NCI-H345 (cell line): ENCODE data around the gene KCNT2.

Source experiments
- DNase-seq: peaks from one replicate; lab custom pipeline; 2025; lab: John Stamatoyannopoulos, UW

Gene KCNT2

GRCh38 chr1:196400478-196401451, 207.5 kb downstream of the KCNT2 start:
- no peak for DNase-seq

DNA sequence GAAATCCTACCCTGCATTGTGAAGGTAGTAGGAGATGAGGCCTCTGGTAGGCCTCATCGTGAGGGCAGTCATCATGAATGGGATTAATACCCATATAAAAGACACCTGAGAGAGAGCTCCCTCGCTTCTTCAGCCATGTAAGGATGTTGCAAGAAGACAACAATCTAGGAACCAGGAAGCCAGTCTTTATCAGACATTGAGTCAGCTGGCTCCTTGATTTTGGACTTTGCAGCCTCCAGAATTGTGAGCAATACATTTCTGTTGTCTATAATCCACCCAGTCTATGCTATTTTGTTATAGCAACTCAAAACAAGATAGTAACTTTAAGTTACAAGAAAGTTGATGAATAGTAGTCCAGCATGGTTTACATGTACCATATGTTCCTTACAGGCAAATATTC, 208.5 kb downstream of the KCNT2 start:
- no peak for DNase-seq

GRCh38 chr1:196393742-196394141, 214.5 kb downstream of the KCNT2 start:
- no peak for DNase-seq

DNA sequence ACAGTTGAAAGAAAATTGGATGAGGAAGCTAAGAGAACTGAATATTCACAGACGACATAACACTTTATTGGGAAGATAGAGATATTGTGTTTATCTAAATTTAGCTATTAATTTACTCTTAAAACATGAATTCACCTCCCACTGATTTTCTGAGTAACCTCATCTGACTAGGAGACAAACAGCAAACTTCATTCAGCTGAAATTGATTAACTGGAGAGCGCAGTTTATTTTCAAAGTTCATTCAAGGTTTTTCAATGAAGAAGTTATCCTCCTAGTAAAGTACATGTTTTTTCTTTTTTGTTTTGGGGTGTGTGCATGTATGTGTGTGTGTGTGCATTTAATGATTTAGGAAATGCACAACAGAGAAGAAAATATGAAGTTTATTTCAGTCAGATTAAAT, 215.0 kb downstream of the KCNT2 start:
- no peak for DNase-seq

DNA sequence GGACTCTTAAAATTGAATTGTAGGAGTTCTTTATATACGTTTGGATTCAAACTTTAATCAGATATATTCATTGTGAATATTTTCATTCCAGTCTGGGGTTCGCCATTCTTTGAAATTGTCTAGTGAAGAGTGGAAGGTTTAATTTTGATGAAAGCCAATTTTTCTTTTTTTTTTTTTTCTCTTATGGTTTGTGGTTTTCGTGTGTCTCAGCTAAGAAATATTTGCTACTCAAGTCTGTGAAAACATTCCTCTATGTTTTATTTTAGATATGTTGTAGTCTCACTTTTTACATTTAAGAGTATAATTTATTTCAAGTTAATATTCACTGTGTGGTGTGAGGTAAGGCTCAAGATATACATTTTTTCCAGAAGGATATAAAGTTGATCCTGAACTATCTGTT, 220.5 kb downstream of the KCNT2 start:
- DNase-seq: no peak

- no peak for DNase-seq
Observed at GRCh38 chr1:196385109-196385508, 223.1 kb downstream of the KCNT2 start.

GRCh38 chr1:196382383-196382782, 225.9 kb downstream of the KCNT2 start:
- no peak for DNase-seq

GRCh38 chr1:196381544-196381943, 226.7 kb downstream of the KCNT2 start:
- no peak for DNase-seq

DNA sequence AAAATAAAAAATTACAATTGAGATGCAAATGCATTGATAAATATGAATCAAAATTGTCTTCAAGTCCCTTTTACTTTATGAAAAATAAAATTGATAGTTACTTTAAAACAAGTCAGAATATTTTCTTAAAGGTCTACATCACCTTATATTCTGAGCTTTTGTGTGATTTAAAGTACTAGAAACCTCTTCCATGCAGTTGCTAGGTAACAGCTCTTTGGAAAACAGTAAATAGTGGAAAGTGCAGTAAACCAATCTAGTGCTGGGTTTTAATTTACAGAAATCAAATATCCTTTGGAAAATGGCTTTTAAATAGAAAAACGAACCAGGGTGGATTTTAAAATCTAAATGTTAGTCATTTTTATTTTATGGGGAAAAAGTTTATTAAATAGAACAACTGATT, 227.9 kb downstream of the KCNT2 start:
- DNase-seq: peak; percentile 34

DNA sequence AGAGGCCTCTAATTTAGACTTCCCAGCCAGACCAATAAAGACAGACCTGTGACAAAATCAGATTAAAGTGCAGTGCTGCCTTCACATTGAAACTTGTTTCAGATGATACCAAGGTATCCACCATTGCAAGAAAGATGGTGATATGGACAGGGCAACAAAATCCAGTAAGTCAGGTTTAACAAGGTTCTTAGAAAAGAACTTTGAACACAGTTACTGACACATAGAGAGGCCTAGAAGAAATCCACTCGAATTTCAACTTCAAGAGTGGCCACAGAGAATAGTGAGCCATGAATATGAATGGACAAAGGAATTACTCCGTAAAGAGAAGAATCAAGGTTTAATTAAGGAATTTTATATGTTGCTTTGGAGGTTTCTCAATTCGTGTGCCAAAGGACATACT, 230.4 kb downstream of the KCNT2 start:
- DNase-seq: no peak

GRCh38 chr1:196376630-196377328, 231.5 kb downstream of the KCNT2 start:
- DNase-seq: no peak

DNA sequence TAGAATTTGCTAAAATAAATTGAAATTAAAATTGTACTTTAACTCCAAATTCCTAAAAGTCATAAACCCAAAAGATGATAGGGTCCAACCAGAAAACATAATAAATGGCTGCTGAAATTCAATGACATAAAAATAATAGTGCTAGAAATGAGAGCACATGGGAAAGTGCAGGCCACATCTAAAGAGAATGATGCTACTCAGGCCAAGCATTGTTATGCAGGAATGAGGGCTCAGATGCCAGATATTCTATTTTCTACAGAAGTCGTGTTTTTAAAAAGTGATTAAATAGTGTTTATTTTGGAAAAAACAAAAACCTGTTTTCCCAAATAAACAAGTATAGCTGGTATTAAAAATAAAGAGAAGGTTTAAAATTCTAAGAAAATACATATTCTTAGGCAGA, 234.4 kb downstream of the KCNT2 start:
- DNase-seq: no peak

DNA sequence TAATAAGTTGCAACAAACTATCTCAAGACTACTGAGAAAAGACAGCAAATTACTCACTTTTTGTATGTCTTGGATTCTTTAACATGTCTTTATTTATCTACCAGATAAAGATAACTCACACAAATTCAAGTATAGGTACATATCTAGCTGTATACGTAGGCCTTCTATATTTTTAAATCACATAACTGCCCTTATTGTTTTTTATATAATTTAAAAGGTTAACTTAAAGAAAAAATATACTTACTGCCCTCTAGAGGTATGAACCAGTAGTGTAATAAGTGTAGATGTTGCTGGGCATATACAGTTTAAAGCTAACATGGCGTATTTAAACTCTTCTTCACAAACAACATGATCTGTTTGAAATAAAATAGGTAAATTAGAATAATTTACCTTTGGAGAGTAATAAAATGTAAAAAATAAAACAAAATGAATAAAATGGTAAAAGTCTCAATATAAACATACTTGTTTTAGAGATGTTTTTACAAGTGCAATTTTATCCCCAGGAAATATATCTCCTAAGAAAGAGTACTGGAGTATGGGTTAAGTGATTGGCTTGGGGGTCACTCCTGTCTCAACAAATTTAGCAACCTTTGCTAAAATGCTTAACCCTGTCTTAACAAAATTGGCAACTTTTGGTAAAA, 235.2 kb downstream of the KCNT2 start:
- DNase-seq: peak; percentile 16

DNA sequence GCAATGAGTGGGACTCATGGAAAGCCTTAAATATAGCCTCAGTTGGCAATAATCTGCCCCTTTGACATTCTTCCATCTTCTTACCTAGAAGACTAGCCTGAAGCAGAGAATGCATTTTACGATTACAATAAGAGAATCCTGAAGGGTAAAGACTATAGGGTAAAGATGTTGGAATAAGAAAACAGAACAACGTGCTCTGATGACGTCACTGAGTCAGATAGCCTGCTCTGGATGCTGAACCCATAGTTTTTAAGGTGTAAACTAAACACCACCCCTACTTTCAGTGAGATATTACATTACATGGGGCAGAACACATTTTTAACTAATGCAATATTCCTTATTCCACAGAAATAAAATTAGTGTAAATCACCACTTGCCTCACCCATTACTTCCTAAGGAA, 240.4 kb downstream of the KCNT2 start:
- no peak for DNase-seq

GRCh38 chr1:196366817-196367495, 241.3 kb downstream of the KCNT2 start:
- DNase-seq: no peak

GRCh38 chr1:196361112-196361714, 247.0 kb downstream of the KCNT2 start:
- no peak for DNase-seq

GRCh38 chr1:196357913-196358312, 250.3 kb downstream of the KCNT2 start:
- DNase-seq: no peak

- DNase-seq: peak; percentile 17
Observed at GRCh38 chr1:196355206-196355786, 252.9 kb downstream of the KCNT2 start.

GRCh38 chr1:196344453-196344852, 263.8 kb downstream of the KCNT2 start:
- DNase-seq: no peak

DNA sequence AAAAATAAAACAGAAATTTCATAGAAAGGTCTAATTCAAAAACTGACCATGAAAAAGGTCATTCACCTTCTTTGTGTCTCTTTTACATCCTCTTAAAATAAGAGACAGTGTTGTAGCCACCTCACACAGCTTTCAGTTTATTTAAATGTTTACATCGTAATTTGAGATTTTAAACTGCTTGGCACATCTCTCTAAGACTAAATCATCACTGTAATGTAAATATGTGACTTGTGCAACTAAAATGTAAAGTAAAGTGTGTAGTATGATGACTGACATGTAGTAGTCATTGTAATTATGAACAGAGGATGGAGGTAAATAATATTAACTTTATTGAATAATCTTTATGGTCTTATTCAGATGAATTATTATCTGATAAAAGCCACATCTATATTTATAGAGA, 283.9 kb downstream of the KCNT2 start:
- DNase-seq: no peak

- DNase-seq: no peak
Observed at GRCh38 chr1:196323869-196324268, 284.4 kb downstream of the KCNT2 start.
